Astrocyte (in vitro differentiated cells and primary cell): Measurements from ENCODE around the gene TSNAX.

Experiments used
- CTCF ChIP-seq: IDR thresholded peaks from 2 replicates; pipeline ENCODE4 v1.5.1; 2011; ENCODE audit warnings: low read depth, mild to moderate bottlenecking, inconsistent platforms, low read length, moderate library complexity; ENCODE audit not compliant: insufficient read depth
- EZH2 ChIP-seq: IDR thresholded peaks from 2 replicates; pipeline ENCODE4 v1.6.1; 2012; ENCODE audit warnings: mild to moderate bottlenecking, low read length, inconsistent platforms; ENCODE audit not compliant: insufficient read depth

- no peak for TF ChIP-seq EZH2
- no peak for TF ChIP-seq CTCF
Measured at GRCh38 chr1:231606712-231607111, 78.2 kb downstream of the TSNAX start.
